ENCODE measurements around the gene PRR23B. TPM values are rescaled to one million over a fixed set of nuclear protein-coding genes. Genes with fewer than 3 reads are reported as not detected.
"Not testable (repeated sequence)": the region's sequence is repeated elsewhere in the genome, so short reads cannot be mapped to it uniquely, and the experiment has no call there.

PRR23B gene
- not detected for total RNA-seq

DNA sequence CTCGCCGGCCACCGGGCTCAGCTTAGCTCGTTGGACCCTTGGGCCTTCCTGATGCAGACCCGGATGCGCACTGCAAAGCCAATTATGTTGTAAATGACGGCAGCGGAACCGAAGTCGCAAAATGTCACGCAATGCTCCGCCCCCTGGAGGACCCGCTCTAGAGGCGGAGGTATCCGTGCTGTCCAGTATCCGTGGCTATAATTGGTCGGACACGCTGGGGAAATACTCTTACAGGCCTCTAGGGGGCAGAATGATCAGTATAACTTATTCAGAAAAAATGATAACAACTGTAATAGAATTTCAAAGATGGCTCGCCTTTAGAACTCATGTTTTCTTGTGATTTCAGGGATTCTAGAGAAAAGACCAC is at the start of gene PRR23B:
TSS of gene PRR23B (minus strand) at position 59 of the 367 bp plus-strand sequence. CDS start 265 bp downstream, outside the sequence.
- DNase-seq: no peak
- Mint-ChIP-seq H3K27ac (no peak within 1 kb of the TSS), H3K4me3 (no peak within 1 kb of the TSS), H3K36me3 (no peaks in the 10 kb centered on the region), H3K9me3 (peaks cover 3% of the 10 kb centered on the region), H3K4me1 (ENCODE audit: low read depth) (no peaks in the 10 kb centered on the region), H3K27me3 (no peaks in the 10 kb centered on the region)
- ChIA-PET CTCF (no interaction called here), POLR2A (no interaction called here)
- intact Hi-C loops (cut with micrococcal nuclease): no loop called here

DNA sequence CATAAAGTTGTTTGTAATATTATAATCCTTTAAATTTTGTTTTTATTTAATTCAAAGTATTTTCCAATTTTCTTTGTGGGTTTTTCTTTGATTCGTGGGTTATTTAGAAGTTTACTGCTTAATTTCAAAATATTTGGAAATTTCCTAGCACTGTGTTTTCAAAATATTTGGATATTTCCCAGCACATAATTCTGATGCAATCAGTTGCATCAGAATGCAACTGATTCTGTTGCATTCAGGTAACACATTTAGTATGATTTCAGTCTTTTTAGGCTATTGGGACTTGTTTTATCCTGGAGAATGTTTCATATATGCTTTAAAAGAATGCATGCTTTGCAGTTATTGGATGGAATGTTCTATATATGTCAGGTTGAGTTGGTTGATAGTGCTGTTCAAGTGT is 42.2 kb upstream of the PRR23B start:
- H3K4me3 Mint-ChIP-seq: no peak overlapping the region
- CTCF ChIA-PET: no interaction called here
- intact Hi-C loops (cut with micrococcal nuclease): no loop called here
- H3K36me3 Mint-ChIP-seq: no peaks in the 10 kb centered on the region
- POLR2A ChIA-PET: no interaction called here
- H3K9me3 Mint-ChIP-seq: no peaks in the 10 kb centered on the region
- H3K27ac Mint-ChIP-seq: no peak overlapping the region
- no peak for DNase-seq
- no peaks in the 10 kb centered on the region for H3K4me1 Mint-ChIP-seq (ENCODE audit: low read depth)
- H3K27me3 Mint-ChIP-seq: peaks cover 1% of the 10 kb centered on the region

DNA sequence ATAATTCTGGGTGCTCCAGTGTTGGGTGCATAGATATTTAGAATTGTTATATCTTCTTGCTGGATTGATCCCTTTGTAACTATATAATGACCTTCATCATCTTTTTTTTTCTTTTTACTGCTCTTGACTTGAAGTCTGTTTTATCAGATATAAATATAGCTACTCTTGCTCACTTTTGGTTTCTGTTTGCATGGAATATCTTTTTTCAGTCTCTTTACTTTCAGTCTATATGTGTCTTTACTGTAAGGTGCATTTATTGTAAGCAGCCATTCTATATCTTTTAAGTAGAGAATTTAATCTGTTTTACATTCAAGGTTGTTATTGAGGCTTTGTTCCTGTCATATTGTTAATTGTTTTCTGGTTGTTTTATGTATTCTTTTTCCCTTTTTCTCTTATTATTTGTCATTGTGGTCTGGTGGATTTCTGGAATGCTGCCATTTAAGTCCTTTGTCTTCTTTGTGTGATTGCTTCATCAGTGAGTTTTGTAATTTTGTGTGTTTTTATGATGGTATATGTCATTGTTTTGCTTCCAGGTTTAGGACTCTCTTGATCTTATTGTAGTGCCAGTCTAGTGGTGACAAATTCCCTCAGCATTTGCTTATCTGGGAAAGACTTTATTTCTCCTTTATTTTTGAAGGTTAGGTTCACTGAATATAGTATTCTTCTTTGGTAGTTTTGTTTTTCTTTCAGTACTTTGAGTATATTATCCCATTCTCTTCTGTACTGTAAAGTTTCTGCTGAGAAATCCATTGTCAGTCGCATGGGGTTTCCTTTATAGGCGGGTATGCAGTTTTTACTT is 32.3 kb upstream of the PRR23B start:
- Mint-ChIP-seq H3K36me3 (peaks cover 3% of the 10 kb centered on the region), H3K27me3 (no peaks in the 10 kb centered on the region), H3K4me1 (ENCODE audit: low read depth) (no peaks in the 10 kb centered on the region), H3K9me3 (peaks cover 26% of the 10 kb centered on the region), H3K27ac (no peak overlapping the region), H3K4me3 (no peak overlapping the region)
- ChIA-PET POLR2A (no interaction called here), CTCF (no interaction called here)
- intact Hi-C loops (cut with micrococcal nuclease): no loop called here
- no peak for DNase-seq

DNA sequence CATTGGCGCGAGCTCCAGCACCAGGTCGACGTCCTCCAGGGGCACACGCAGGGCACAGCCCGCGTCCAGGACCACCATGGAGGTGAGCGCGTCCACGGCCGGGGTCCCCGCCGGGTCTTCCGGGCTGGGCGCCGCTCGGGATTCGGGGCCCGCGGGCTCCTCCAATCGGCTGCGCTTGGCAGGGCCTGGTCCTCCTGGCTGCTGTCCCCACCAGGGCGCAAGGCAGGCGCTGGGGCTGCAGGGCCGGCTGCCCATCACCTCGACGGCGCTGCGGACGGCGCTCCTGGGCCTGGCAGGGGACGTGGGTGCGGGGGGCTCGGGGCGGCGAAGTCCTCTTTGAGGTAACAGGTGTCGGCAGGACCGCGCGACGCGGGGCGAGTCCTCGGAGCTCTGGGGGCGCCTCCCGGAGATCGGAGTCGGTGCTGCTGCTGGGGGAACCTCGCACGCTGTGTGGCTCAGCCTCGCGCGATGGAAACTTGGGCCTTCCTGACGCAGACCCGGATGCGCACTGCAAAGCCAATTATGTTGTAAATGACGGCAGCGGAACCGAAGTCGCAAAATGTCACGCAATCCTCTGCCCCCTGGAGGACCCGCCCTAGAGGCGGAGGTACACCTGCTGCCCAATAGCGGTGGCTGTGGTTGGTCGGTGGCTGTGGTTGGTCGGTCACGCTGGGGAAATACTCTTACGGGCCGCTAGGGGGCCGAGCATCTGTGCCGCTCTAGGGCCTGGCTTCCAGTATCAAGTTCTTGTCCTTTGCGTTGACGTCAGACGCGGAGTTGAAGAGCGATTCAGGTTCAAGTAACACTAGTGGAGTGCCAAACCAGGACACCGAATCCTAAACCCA is 23.9 kb upstream of the PRR23B start, which contains the start of gene PRR23C:
TSS of gene PRR23C (minus strand) at position 527 of the 845 bp plus-strand sequence. CDS start at position 255, 272 bp downstream.
- intact Hi-C loops (cut with micrococcal nuclease): no loop called here
- Mint-ChIP-seq H3K36me3 (peaks cover 2% of the 10 kb centered on the region), H3K4me3 (no peak within 1 kb of the TSS), H3K4me1 (ENCODE audit: low read depth) (no peaks in the 10 kb centered on the region), H3K9me3 (peaks cover 12% of the 10 kb centered on the region), H3K27me3 (no peaks in the 10 kb centered on the region), H3K27ac (no peak within 1 kb of the TSS)
- ChIA-PET CTCF (interaction anchor here (1.5 kb wide), 1 partner anchor 109 kb away, joined by 3 read pairs; no protein-coding TSS in a partner anchor), POLR2A (no interaction called here)
- DNase-seq: no peak

DNA sequence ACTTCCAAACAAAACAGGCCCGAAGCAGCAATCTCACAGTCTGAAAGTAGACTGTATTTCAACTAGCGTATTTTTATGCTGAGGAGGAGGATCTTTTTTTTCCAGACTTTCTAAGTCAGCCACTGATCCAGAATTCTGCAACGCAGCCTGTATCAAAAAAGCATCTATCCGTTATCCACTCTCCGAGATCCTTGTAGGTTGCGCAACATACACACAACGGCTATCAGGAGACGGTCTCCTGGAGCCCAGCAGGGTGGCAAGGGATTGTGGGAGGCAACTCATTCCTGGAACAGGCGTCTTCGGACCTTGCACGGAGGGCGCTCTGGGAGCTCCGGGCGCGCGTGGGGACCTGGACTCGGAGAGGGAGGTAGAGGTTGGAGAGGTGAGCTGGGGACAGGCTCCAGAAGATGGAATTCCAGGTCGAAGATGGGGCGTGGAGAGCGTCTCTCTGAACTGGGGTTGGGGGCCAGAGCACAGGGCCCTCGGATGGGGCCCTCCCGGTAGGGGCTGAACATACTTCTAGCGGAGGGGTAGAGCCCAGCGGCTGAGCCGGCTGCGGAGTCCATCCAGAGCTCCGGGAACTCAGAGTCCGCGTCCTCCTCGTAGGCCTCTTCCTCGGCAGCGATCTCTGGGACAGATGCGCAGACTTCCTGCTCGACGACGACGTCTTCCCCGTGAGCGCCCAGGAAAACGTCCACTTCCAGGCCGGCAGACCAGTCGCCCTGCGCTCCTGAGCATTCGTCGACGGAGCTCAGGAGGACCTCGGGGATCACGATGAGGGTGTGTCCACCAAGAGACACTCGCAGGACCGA is 23.0 kb upstream of the PRR23B start:
- Mint-ChIP-seq H3K27me3 (no peaks in the 10 kb centered on the region), H3K27ac (no peak overlapping the region), H3K36me3 (peaks cover 2% of the 10 kb centered on the region), H3K4me1 (ENCODE audit: low read depth) (no peaks in the 10 kb centered on the region), H3K4me3 (no peak overlapping the region), H3K9me3 (peaks cover 12% of the 10 kb centered on the region)
- DNase-seq: no peak
- intact Hi-C loops (cut with micrococcal nuclease): no loop called here
- ChIA-PET POLR2A (no interaction called here), CTCF (interaction anchor here (1.5 kb wide), 1 partner anchor 108 kb away, joined by 3 read pairs; no protein-coding TSS in a partner anchor)

DNA sequence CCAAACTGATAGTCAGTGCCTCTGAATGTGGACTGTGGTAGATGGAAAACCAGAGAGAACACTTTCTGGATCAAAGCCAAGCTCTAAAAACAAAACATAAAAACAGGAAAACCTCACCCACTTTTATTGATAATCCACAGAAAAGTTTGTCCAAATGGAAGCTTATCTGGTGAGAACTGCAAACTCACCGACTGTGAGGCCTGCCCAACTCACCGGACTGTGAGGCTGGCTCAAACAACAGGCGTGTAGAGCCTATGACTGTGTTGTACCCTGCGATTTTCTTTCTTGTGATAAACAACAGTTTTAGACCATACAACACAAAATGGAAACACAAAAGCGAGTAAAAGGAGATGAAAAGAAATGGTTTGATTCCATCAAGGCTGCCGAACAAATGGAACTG is 16.8 kb upstream of the PRR23B start:
- H3K27ac Mint-ChIP-seq: no peak overlapping the region
- no peaks in the 10 kb centered on the region for H3K9me3 Mint-ChIP-seq
- H3K4me3 Mint-ChIP-seq: no peak overlapping the region
- POLR2A ChIA-PET: no interaction called here
- CTCF ChIA-PET: no interaction called here
- no peaks in the 10 kb centered on the region for H3K36me3 Mint-ChIP-seq
- no peak for DNase-seq
- peaks cover 11% of the 10 kb centered on the region for H3K27me3 Mint-ChIP-seq
- intact Hi-C loops (cut with micrococcal nuclease): no loop called here
- H3K4me1 Mint-ChIP-seq (ENCODE audit: low read depth): no peaks in the 10 kb centered on the region

DNA sequence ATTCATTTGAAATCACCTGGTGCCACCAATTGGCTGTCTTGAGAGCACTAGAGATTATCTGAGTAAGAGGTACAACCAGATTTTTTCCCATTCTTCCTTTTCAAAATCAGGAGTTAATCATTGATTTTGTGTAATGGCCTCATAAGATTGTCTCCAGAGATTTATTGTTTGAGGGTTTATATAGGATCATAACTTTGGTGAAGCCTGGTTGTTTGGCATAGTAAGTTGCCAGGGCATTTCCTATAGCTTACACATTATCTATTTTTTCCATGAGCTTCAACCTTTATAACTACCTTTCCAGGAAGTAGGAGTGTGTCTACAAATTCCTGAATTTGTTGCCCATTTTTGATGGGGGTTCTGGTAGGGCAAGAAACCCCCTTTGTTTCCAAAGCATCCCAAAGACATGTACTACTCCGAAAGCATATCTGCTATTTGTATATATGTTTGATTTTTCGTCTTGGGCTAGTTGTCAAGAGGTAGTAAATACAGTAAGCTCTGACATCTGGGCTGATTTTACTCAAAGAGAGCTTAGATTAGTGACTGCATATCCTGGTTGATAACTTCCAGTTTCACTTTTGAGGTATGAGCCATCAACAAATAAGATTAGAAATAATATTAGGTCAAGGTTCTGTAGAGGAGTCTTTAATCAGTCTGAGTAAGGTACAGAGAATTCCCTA is 11.7 kb upstream of the PRR23B start:
- H3K27me3 Mint-ChIP-seq: peaks cover 9% of the 10 kb centered on the region
- CTCF ChIA-PET: no interaction called here
- H3K4me3 Mint-ChIP-seq: no peak overlapping the region
- POLR2A ChIA-PET: no interaction called here
- peaks cover 18% of the 10 kb centered on the region for H3K9me3 Mint-ChIP-seq
- no peaks in the 10 kb centered on the region for H3K4me1 Mint-ChIP-seq (ENCODE audit: low read depth)
- DNase-seq: no peak
- intact Hi-C loops (cut with micrococcal nuclease): no loop called here
- no peaks in the 10 kb centered on the region for H3K36me3 Mint-ChIP-seq
- H3K27ac Mint-ChIP-seq: no peak overlapping the region

DNA sequence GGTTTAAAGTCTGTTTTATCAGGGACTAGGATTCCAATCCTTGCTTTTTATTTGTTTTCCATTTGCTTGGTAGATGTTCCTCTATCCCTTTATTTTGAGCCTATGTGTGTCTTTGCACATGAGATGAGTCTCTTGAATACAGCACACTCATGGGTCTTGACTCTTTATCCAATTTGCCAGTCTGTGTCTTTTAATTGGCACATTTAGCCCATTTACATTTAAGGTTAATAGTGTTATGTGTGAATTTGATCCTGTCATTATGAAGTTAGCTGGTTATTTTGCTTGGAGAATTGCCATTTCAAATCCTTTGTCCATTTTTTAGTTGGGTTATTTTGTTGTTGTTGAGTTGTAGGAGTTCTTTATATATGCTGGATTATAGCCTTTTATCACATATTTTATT is 9.8 kb upstream of the PRR23B start:
- CTCF ChIA-PET; H3K4me3 Mint-ChIP-seq; DNase-seq; H3K36me3 Mint-ChIP-seq; H3K4me1 Mint-ChIP-seq (ENCODE audit: low read depth); intact Hi-C loops (cut with micrococcal nuclease); H3K27me3 Mint-ChIP-seq; H3K27ac Mint-ChIP-seq: not testable (repeated sequence)
- POLR2A ChIA-PET: interaction anchor here (0.6 kb wide), 1 partner anchor 39 kb away, joined by 5 read pairs; no protein-coding TSS in a partner anchor
- H3K9me3 Mint-ChIP-seq: peaks cover 18% of the 10 kb centered on the region

DNA sequence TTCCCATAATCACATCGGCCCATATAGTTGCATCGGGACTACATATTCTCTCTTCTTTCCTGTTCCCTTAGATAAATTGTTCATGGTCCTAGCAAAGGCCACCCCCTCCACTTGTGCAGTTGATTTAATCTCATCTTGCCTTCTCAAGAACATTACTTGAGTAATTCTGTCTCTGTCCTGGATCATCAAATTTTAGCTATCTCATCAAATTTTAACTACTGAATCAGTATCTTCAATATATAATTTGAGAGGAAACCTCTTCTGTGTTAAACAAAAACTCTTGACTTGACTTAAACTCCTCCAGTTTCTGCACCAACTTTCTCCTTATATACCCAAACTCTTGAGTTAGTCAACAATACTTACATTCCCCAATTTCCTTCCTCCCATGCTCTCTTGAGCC is 4.2 kb upstream of the PRR23B start:
- Mint-ChIP-seq H3K27me3 (no peaks in the 10 kb centered on the region), H3K4me1 (ENCODE audit: low read depth) (no peaks in the 10 kb centered on the region), H3K9me3 (peaks cover 6% of the 10 kb centered on the region), H3K27ac (no peak overlapping the region), H3K4me3 (no peak overlapping the region), H3K36me3 (no peaks in the 10 kb centered on the region)
- ChIA-PET POLR2A (no interaction called here), CTCF (no interaction called here)
- intact Hi-C loops (cut with micrococcal nuclease): no loop called here
- no peak for DNase-seq

DNA sequence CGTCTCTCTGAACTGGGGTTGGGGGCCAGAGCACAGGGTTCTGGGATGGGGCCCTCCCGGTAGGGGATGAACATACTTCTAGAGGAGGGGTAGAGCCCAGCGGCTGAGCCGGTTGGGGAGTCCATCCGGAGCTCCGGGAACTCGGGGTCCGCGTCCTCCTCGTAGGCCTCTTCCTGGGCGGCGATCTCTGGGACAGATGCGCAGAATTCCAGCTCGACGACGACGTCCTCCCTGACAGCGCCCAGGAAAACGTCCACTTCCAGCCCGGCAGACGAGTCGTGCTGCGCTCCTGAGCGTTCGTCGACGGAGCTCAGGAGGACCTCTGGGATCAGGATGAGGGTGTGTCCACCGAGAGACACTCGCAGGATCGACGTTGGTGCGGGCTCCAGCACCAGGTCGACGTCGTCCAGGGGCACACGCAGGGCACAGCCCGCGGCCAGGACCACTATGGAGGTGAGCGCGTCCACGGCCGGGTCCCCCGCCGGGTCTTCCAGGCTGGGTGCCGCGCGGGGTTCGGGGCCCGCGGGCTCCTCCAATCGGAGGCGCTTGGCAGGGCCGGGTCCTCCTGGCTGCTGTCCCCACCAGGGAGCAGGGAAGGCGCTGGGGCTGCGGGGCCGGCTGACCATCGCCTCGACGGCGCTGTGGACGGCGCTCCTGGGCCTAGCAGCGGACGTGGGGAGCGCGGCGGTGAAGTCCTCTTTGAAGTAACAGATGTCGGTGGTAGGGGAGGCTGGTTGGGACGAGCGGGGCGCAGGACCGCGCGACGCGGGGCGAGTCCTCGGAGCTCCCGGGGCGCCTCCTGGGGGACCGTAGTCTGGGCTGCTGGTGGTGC is 474 bp downstream of the PRR23B start:
- Mint-ChIP-seq H3K36me3 (no peaks in the 10 kb centered on the region), H3K9me3 (peaks cover 3% of the 10 kb centered on the region), H3K27me3 (no peaks in the 10 kb centered on the region), H3K4me3 (no peak overlapping the region), H3K27ac (no peak overlapping the region), H3K4me1 (ENCODE audit: low read depth) (no peaks in the 10 kb centered on the region)
- intact Hi-C loops (cut with micrococcal nuclease): no loop called here
- CTCF ChIA-PET: no interaction called here
- DNase-seq: no peak
- POLR2A ChIA-PET: no interaction called here

DNA sequence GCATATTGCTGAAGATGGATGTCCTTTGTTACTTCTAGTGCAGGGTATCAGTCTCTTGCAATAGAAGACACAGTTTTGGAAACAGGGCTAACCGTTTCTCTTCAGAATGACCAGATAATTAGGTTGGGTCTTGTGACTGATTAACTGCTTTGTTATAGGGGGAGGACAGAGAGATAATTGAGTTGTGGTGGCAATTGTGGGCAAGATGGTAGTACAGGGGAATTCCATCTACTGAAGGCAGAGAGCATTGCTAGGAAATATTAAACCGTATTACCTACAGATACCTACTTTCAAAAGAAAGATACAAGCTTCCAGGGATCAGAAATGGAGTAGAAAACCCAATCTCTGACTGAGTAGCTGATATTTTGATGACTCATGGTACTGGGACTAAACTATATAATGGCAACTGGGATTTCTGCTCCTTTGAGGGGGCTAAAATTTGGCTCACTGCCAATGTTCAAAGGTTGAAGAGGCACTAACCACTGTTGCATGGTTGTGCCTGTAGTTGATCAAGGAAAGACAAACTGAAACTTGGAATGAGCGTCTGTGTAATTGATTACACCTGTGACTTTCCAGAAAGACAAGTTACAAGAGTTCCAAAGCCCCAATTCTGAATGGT is 4.2 kb downstream of the PRR23B start:
- CTCF ChIA-PET: no interaction called here
- no peaks in the 10 kb centered on the region for H3K4me1 Mint-ChIP-seq (ENCODE audit: low read depth)
- DNase-seq: no peak

More for the DNA sequence above, 4.2 kb downstream of the PRR23B start:
- intact Hi-C loops (cut with micrococcal nuclease): no loop called here
- H3K36me3 Mint-ChIP-seq: no peaks in the 10 kb centered on the region
- H3K27ac Mint-ChIP-seq: no peak overlapping the region
- POLR2A ChIA-PET: no interaction called here
- peaks cover 1% of the 10 kb centered on the region for H3K27me3 Mint-ChIP-seq
- no peak overlapping the region for H3K4me3 Mint-ChIP-seq
- H3K9me3 Mint-ChIP-seq: peaks cover 18% of the 10 kb centered on the region
